Endothelial cell of hepatic sinusoid (primary cell): ENCODE results near the gene CDC16.
"Not testable (repeated sequence)": the region's sequence is repeated elsewhere in the genome, so short reads cannot be mapped to it uniquely, and the experiment has no call there.

ENCODE experiments used
- in situ Hi-C: cut with HindIII; loops from 2 replicates; pipeline ENCODE4 v1.10.0; 2017; ENCODE audit warnings: low sequenced_read_pairs

CDC16 gene

GRCh38 chr13:114261328-114261965 lies 26.8 kb downstream of the CDC16 start:
- in situ Hi-C loops = no loop called here

DNA sequence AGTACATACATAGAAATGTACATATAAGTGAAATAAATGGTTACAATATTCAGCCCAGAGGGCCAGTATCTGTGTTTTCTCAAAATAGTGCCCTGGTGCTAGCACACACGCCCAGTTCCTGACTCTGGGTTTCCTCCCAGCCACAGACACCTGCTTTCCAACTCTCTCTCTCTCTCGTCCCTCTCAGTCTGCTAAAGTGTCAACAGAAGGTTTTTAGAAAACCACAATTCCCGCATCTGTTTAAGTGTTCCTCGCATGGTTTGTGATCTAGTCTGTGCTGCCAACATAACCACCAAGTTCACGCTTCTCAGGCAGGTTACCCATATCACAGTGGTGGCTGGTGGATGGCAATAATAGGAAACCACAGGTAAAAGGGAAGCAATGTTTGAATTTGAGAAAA lies 28.9 kb downstream of the CDC16 start:
- in situ Hi-C loops = no loop called here

GRCh38 chr13:114264313-114264712 lies 29.6 kb downstream of the CDC16 start:
- in situ Hi-C loops = not testable (repeated sequence)

DNA sequence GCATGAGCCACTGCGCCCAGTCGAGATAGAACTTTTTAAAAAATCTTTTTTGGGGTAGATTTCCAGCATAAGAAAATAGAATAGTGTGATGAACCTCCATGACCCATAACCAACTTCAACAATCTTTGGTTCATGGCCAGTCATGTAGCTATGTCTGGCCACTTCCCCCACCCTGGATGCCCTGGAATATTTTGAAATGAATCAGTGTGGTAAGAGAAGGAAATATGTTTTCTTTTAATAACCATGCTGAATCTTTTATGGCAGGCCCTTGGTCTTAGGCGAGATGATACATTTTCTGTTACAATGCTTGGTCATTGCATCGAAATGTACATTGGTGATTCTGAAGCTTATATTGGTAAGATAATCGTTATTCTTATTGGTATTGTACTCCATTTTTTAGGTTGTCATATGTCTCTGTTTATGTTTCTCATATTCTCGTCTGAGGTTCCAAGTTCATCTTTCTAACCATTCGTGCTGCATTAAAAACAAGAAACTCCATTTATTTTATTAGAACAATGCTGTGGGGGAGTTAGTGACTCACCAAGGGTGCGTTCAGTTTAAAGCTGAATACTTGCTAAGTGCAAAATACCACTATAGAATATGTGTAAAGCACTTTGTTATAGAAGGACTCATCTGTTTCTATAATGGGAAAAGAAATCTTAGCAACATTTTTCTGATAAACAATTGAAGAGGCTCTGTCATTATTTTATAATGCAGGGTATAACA lies 30.4 kb downstream of the CDC16 start:
- in situ Hi-C loops = no loop called here

DNA sequence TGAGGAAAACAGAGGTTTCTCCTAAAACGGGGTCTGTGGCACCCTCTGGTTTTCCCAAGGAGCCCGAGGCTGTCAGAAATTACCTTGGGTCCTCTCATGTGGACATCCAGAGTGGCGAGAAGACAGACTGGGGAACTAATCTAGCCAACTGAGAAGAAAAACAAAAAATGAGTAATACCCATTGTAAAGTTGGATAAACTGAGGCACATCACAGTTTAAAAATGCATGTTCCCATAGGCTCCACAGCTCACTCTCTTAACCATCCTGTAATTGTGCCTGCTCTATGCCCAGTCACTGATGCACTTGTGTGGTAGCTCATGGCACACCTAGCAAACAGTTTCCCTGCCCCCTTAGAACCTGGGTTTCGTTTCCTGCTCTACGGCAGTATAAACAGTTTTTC lies 31.5 kb downstream of the CDC16 start:
- in situ Hi-C loops = no loop called here

DNA sequence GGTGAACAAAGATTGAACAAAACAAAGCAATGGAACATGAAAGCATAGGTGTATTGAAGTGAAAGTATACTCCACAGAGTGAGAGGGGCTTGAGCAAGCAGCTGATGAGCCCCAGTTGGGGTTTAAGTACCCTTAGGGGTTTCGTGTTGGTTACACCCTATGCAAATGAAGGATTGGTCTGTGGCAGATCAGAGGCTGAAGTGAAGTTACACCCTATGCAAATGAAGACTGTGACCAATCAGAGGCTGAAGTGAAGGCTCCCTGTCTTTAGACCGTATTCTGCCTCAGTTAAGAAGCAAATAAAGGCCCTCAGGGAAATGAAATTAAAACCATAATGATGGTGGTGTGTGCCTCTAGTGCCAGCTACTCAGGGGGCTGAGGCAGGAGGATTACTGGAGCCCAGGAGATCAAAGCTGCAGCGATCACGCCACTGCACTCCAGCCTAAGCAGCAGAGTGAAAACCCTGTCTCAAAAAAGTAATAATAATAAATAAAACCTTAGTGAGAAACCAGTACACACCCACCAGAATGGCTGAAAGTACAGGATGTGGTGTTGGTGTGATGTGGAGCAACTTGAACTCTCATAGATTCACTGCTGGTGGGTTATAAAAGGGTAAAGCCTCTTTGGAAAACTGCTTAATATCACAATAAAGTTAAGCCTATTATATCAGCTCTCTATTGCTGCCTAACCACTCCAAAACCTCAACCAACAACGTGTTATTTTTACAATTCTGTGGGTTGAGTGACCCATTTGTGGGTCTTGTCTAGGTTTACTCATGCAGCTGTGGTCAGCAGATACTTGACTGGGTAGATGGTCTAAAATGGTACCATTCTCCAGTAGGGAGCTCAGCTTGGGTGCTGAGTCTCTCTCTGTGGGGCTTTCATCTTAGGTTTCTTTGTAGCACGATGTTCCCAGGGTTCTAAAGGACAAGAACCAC lies 33.9 kb downstream of the CDC16 start:
- in situ Hi-C loops = no loop called here

- in situ Hi-C loops = no loop called here
Measured at GRCh38 chr13:114269281-114269770, 34.6 kb downstream of the CDC16 start.

- in situ Hi-C loops = no loop called here
Measured at GRCh38 chr13:114272977-114273376, 38.3 kb downstream of the CDC16 start.

- in situ Hi-C loops = no loop called here
Measured at GRCh38 chr13:114275304-114275703, 40.6 kb downstream of the CDC16 start.

DNA sequence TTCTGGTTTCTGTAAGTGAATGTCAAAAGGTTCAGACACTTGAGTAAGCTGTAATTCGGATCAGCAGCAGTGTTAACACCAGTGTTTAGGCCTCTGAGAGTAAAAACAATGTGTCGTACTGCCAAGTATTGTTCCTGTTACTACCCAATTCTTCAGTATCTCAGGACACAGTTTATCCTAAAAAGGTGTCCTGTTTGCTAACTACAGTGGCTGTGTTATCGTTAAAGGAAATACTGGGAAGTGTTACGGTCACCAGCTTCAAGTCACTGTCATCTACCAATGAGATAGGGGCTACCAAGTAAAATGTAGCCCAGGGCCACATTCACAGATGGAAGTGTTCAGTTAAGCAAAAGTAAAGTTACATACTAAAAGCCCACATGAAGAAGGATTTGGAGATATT lies 44.4 kb downstream of the CDC16 start:
- in situ Hi-C loops = no loop called here

GRCh38 chr13:114279758-114280355 lies 45.2 kb downstream of the CDC16 start:
- in situ Hi-C loops = no loop called here

DNA sequence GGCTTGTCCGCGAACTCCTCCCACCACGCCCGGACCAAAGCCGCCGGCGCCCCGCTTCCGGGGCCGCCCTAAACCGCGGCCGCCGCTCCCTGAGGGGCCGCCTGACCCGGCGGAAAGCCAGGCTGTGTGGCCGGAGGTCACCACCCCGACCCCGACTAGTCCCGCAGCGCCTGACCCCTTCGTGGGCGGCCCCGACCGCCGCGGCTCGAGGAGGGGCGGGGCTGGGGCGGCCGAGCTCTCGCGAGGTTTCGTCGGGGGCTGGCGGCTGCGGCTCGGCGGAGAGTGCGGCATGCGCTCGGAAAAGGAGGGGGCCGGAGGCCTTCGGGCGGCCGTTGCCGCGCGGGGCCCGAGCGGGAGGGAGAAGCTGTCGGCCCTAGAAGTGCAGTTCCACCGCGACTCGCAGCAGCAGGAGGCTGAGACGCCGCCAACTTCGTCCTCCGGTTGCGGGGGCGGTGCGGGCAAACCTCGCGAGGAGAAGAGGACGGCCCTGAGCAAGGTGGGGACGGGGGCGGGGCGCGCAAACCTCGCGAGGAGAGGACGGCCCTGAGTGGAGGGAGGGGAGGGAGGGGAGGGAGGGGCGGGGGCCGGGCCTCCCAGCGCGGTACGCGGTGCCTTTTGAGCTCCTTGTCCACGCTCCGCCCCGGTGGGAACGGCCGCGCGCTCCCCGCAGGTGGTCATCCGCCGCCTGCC lies 46.8 kb downstream of the CDC16 start, which contains the start of gene UPF3A:
UPF3A (plus strand) TSS at position 251 of the 690 bp plus-strand sequence; CDS start at position 290, 39 bp downstream.
- in situ Hi-C loops = no loop called here

DNA sequence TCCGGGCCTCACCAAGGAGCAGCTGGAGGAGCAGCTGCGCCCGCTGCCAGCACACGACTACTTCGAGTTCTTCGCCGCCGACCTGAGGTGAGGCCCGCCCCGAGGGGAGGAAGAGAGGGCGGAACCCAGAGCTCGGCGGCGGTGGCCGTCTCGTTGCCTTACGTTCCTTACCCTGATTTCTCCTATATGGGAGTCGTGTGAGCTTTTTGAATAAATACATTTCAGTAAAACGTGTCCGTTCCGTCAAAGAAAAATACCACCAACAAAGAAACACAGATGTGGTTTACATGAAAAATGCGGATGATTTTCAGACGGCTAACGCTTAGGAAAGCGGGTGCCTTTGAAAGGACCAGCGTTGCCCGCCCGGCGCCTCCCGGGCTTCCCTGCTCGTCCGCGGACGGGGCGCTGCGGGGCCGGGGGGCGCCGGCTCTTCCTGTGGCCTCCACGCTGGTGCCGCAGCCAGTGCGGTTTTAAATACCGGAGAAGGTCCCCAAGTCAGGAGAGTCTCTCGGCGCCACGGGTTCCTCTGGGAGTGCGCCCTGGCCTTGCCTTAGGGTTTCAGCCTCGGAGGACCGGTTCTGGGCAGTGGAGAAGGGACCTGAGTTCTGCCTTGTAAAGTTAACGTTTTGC lies 47.5 kb downstream of the CDC16 start:
- in situ Hi-C loops = no loop called here

- in situ Hi-C loops = no loop called here
Measured at GRCh38 chr13:114283576-114283975, 48.9 kb downstream of the CDC16 start.

DNA sequence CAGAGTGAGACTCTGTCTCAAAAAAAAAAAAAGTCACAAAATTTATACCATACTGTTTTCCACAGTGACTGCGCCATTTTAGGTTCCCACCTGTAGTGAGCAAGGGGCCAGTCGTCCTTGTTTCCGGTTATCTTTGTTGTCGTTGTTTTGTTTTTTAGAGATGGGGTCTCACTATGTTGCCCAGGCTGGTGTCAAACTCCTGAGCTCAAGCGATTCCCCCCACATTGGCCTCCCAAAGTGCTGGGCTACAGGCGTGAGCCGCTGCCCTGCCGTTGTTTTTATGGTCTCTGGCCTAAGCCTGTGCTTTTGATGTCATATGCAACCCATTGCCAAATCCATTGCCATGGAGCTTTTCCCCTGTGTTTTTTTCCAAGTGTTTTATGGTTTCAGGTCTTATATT lies 50.0 kb downstream of the CDC16 start:
- in situ Hi-C loops = no loop called here

GRCh38 chr13:114285166-114285808 lies 50.6 kb downstream of the CDC16 start:
- in situ Hi-C loops = no loop called here

DNA sequence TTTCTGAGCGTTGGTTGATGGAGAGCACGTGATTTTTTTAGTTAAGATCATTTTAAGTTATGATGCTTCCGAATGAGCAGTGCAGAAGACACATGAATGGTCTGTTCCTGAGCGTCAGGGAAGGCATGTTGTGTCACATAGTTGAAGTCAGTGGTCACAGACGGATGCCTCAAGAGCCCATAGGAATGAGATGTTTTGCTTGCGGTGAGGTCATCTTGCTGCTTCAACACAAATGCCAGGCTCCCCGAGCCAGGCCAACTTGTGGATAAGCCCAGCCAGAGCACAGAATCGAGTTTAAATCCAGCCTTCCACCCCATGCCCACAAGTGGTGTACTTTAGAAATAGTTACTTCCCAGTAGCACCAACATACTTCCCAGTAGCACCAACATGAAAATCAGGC lies 52.1 kb downstream of the CDC16 start:
- in situ Hi-C loops = no loop called here

DNA sequence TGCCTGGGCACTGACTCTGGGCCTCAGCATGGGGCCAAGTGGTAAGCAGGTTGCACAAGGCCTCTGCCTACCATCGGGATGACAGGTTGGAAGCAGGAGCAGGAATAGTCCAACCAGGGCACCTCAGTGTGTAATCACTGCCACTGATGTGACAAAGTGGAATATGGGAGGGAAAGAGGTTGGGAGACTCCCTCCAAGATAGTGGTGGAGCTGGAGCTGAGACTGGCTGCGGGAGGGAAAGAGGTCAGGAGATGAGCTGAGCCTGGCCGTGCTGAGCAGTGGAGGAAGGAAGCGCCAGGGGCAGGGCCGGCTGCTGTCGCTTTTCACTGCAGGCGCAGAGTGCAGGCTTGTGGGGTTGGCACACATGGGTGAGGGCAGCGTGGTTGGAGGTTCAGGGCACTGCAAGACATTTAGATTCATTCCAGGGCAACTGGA lies 53.5 kb downstream of the CDC16 start:
- in situ Hi-C loops = no loop called here

- in situ Hi-C loops = no loop called here
Measured at GRCh38 chr13:114296448-114296847, 61.8 kb downstream of the CDC16 start.
